Muscle of arm (tissue), 12 donors: ENCODE results near the gene PDE1C. TPM values are rescaled to one million over a fixed set of nuclear protein-coding genes. Genes with fewer than 3 reads are reported as not detected.
"Not testable (repeated sequence)": the region's sequence is repeated elsewhere in the genome, so short reads cannot be mapped to it uniquely, and the experiment has no call there.

ENCODE experiments used
- DNase-seq: peaks from one replicate; pipeline ENCODE4 v3.0.0-alpha.2; 2013
- polyA plus RNA-seq, 12 donors: library from polyadenylated mRNA; unstranded; fragments of 120-200 nt; gene quantifications; one replicate each; pipeline ENCODE4 v1.2.1, GENCODE V29; 2013; ENCODE audit not compliant: insufficient read length in 12 of 12

Gene PDE1C
- polyA plus RNA-seq, 12 donors, result 1.9 to 7.0 (median 3.5) TPM; not detected in 1

DNA sequence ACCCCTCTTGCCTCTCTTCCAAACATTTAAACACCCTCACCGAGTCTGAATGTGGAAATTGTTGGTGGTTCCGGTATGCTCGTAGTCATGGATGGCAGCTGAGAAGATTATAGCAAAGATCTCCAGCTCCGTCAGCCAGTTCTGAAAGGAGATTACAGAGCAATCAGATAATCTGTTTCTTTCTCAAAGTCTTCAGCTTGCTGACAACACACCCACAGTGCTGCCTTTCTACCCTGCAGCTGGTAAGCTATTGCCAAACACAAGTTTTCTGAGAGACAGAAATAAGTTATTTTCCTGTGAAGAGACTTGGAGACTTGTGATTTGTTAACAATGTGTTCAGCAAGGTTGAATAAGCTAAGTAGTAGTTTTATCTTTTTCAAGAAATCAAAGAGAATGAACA is 219.6 kb downstream of the PDE1C start:
- DNase-seq, result no peak

DNA sequence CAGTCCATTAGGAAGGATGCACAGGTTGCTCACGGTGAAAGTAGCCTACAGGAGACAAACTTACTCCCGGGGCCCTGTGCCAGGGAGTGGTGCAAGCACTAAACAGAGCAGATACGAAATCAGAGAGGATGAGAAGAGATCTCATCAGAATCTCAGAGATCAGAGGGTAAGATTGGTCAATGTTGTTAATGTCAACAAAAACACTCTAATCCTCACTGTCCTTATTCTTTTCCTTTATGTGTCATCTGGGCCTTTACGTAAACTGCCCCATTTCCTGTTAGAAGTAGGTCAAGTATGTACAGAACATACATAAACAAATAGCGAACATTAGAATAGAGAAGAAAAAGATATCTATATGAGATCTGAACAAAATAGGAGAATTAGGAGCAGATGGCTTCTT is 220.1 kb downstream of the PDE1C start:
- no peak for DNase-seq

GRCh38 chr7:31835471-31835870 is 234.7 kb downstream of the PDE1C start:
- DNase-seq, result no peak

DNA sequence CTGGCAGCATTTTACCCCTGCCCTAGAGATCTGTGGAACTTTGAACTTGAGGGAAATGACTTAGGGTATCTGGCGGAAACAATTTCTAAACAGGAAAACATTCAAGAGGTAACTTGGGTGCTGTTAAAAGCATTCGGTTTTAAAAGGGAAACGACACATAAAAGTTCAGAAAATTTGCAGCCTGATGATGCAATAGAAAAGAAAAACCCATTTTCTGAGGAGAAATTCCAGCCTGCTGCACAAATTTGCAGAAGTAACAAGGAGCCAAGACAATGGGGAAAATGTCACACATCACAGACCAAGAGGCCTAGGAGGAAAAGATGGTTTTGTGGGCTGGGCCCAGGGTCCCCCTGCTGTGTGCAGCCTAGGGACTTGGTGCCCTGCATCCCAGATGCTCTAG is 236.6 kb downstream of the PDE1C start:
- not testable (repeated sequence) for DNase-seq

DNA sequence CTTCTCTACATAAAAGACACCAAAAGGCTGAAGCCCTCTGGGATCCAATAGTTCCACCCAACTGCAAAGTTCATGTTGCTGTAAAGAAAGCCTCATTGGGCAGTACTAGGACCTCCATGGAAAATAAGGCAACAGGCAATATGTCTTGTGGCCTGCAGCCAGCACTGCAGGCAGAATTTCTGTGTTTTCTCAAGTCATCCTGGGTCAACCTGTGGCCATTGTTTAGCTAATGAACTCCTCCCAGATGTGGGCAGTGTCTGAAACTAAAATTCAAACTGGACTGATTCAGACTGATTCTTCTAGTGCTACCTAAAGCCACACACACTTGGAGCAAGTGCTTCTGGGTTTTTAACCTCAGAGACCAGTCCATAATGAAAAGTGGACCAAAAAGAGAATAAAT is 241.7 kb downstream of the PDE1C start:
- no peak for DNase-seq

GRCh38 chr7:31825576-31825975 is 244.6 kb downstream of the PDE1C start:
- DNase-seq, result no peak

DNA sequence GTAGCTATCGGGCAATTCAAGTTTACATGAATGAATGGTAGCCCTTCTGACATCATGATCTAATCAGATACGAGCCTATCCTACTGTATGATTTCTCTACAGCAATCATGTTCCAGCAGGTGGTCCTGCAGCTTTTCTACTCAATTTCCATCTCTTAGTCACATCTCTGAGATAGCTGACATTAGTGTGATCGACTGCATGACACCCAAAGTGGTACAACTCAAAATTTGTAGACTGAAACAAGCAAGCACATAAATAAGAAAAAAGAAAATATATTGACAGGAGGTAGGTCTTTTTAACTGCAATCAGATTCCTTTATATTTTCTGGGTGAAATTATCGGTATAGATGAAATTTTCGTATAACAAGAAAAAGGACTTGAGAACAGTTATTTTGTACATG is 251.2 kb downstream of the PDE1C start:
- no peak for DNase-seq

DNA sequence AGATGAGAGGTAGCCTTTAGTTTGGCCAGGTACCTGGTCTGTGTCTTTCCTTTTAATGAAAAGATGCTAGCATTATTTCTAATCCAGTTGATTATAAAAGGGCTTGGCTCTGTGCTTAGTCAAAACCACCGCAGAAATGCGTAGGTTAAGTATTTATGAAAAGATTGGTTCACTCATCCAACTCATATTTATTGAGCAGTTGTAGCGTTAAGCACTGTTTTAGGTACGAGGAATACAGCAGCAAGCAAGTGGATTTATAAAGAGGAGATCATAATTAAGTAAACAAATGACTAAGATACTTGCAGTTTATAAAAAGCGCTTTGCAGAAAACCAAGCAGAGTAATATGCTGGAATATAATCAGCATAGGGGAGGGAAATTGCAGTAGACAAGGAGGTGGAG is 253.4 kb downstream of the PDE1C start:
- DNase-seq, result no peak

GRCh38 chr7:31815796-31816195 is 254.4 kb downstream of the PDE1C start:
- no peak for DNase-seq

GRCh38 chr7:31814187-31814586 is 256.0 kb downstream of the PDE1C start:
- no peak for DNase-seq

GRCh38 chr7:31811650-31812461 is 258.4 kb downstream of the PDE1C start:
- DNase-seq, result no peak

- no peak for DNase-seq
Measured at GRCh38 chr7:31805209-31805818, 264.9 kb downstream of the PDE1C start.

GRCh38 chr7:31796375-31796774 is 273.8 kb downstream of the PDE1C start:
- no peak for DNase-seq

- no peak for DNase-seq
Measured at GRCh38 chr7:31794851-31795344, 275.3 kb downstream of the PDE1C start.

DNA sequence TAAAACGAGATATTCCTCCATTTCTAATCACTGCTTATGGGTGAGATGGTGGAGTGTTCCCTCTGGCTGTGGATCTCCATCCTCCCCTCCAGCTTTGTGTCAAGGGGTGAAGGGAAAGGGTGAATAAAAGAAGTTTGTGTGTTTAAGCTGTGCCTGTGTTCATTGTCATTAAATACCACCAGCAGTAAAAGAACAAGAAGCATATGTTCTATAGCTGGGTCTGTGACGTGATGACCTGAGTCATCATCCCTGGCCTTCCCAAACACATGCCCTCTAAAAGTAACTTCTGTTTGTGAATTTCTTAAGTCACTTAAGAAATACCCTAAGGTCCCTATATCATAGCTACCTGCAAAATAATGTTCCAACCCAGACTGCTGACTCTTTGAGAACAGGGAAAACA is 278.3 kb downstream of the PDE1C start:
- no peak for DNase-seq

DNA sequence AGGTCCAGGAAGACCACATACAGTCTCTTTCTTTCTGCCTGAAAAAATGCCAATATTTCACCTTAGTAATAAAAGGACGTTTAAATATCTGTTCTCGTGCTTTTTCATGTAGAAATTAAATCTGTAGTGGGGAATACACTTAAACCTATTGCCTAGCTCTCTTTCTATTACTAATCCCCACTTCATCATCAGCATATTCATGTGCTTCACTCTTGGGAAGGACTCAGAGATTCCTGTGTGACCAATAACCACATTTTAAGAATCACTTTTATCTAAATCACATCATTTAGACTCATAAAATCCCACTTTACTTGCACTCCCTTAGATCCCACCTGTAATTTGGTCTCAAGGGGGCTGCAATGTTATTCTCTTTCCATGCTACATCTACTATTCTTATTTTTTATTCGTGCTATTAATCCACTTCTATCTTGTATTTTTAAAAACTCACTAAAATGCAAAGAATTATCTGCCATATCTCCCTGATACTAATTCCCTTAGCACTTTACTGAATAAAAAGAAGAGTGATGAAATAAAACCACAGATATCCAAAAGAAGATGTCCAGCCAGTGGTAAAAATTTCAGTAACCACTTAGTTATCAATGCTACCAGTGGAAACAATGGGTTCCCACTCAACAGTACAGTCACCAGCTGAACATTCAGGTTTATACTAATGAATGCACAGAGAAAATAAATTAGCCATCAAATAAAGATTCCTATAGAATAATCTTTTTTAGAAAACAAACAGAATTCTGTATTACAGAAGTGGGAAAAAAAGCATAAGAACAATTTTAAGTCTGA is 281.1 kb downstream of the PDE1C start:
- DNase-seq, result no peak

- no peak for DNase-seq
Measured at GRCh38 chr7:31788445-31788844, 281.8 kb downstream of the PDE1C start.

DNA sequence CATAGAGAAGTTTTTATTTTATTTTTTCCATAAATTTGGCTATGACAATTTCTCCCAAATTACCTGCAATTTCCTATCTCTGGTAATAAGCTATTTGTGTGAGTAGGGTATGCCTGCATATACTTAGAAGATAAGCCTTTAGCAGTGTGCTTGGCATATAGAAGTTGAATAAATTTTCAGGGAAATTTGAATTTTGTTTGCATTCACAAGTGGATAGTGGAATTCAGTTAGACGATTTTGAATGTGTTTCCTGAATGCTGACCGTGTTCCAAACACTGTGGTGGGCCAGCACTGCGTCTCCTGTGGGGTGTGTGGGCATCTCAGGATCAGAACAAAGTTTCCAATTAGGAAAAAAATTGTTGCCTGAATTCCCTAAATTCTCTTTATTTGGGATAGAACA is 283.9 kb downstream of the PDE1C start:
- DNase-seq, result no peak

DNA sequence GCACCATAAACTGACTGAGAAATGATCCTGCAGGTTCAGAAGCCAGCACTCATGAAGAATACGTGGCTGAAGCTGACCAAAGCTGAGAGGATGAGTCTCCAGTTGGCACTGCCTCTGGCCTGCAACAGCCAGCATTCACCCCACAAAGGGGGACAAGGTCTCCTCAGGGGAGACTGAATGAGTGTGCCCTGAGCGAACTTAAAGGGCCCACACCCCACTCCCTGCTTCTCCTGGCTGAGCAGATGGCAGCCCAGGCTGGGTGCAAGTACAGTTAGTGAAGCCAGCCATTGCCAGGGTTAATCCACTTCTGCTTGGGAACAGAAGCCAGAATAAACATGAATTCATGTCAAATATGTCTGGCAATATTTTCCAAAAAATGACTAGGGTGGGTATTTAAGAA is 285.1 kb downstream of the PDE1C start:
- no peak for DNase-seq

DNA sequence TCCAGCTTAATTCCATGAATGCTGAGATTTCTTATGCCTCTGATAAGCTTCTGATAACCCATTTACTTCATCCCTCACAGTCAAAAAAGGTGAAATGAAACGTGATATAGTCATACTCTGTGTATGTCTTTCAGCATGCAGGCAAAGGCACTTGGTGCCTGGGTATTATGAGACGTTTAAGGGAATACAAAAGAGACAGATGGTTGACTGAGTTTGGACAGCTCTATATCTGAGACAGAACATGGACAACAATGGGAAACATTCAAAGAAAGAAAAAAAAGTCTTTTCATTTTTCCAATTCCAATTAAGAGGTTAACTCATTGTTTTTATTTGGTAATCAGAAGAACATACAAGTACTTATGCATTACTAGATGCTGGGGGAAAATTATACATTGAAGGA is 287.0 kb downstream of the PDE1C start:
- DNase-seq, result no peak

DNA sequence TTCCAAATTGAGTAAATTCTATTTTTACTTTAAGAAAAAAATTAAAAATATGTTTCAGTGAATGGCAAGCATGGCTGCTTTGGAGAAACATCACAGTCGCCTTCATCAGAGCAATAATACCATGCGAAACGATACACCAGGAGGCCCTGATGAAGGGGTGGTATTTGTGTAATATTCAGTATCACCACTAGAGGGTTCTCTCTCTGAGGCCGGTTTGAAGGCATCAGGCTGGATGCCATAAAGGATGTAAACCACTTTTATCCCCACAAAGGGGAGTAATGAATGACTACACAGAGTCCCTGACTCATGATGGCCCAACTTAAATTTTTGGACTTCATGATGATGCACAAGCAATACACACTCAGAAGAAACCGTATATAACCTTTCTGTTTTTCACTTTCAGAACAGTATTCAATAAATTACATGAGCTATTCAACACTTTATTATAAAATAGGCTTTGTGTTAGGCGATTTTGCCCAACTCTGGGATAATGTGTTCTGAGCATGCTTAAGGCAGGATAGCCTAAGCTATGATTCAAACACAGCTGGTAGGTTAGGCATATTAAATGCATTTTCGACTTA is 287.7 kb downstream of the PDE1C start:
- peak; percentile 8 for DNase-seq

DNA sequence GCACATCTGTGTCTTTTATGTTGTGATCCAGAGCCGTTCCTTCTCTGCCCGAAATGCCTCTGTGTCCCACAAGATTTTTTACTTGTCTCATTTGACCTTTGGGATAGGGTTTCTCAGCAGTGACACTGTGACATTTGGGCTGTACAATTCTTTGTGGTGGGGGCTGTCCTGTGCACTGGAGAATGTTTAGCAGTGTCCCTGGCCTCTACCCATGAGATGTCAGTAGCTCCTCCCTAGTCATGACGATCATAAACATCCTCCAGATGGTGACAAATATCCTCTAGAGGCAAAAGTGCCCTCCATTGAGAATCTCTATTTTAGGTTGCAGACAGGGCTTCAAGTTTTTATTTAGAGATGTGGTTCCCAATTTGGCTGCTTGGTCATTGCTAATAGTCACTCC is 291.9 kb downstream of the PDE1C start:
- no peak for DNase-seq
